Glutamatergic neuron (in vitro differentiated cells): ENCODE data around the gene MALAT1. TPM values are rescaled to one million over a fixed set of nuclear protein-coding genes. Genes with fewer than 3 reads are reported as not detected.
A peak's percentile ranks its signal among the peaks of the same experiment; 100 is the strongest.
"Not testable (repeated sequence)": the region's sequence is repeated elsewhere in the genome, so short reads cannot be mapped to it uniquely, and the experiment has no call there.

Experiments
- DNase-seq: peaks from one replicate; pipeline ENCODE4 v3.0.0; 2022
- H3K27ac Mint-ChIP-seq: one replicate; pipeline ENCODE4 v1.8.0; 2020; ENCODE audit warnings: mild to moderate bottlenecking, mixed read lengths, inconsistent platforms; ENCODE audit not compliant: unreplicated experiment
- H3K27me3 Mint-ChIP-seq: one replicate; pipeline ENCODE4 v1.8.0; 2020; ENCODE audit warnings: mild to moderate bottlenecking, moderate library complexity, mixed read lengths, inconsistent platforms; ENCODE audit not compliant: unreplicated experiment
- H3K36me3 Mint-ChIP-seq: one replicate; pipeline ENCODE4 v1.8.0; 2020; ENCODE audit warnings: mild to moderate bottlenecking, mixed read lengths, inconsistent platforms; ENCODE audit not compliant: unreplicated experiment
- H3K4me1 Mint-ChIP-seq: one replicate; pipeline ENCODE4 v1.8.0; 2020; ENCODE audit warnings: mild to moderate bottlenecking, low read depth, mixed read lengths, inconsistent platforms; ENCODE audit not compliant: unreplicated experiment
- H3K4me3 Mint-ChIP-seq: one replicate; pipeline ENCODE4 v1.8.0; 2020; ENCODE audit warnings: mild to moderate bottlenecking, mixed read lengths, inconsistent platforms; ENCODE audit not compliant: unreplicated experiment
- H3K9me3 Mint-ChIP-seq: one replicate; pipeline ENCODE4 v1.8.0; 2020; ENCODE audit warnings: mild to moderate bottlenecking, moderate library complexity, mixed read lengths, inconsistent platforms; ENCODE audit not compliant: unreplicated experiment
- CTCF ChIP-seq: fragments of 200-600 bp; sonication (generic); IDR thresholded peaks from one replicate; pipeline ENCODE4 v1.5.0; 2021; ENCODE audit not compliant: partially characterized antibody, unreplicated experiment
- long read RNA-seq: library from polyadenylated mRNA; unstranded; transcript quantifications from one replicate; pipeline ENCODE4 v2.0.0, GENCODE V29; 2020; ENCODE audit not compliant: unreplicated experiment
- total RNA-seq: library from RNA; stranded (reverse); fragmentation: NEBNext Ultra II Directional; extraction: Animal tissue kit (Norgen Biotek cat#: 25700); gene quantifications from one replicate; pipeline ENCODE4 v1.2.1, GENCODE V29; 2021; ENCODE audit not compliant: unreplicated experiment

Gene MALAT1
- 18,218 TPM for total RNA-seq
- long read RNA-seq, full-length matches to known transcripts = 9,708 of 9,711 reads
- long read RNA-seq, partial matches to known transcripts = 0 of 9,711 reads
- long read RNA-seq, other reads (novel, unspliced or antisense) = 3 of 9,711 reads

- H3K27ac Mint-ChIP-seq = no peak within 1 kb of the TSS
- H3K9me3 Mint-ChIP-seq = peaks cover 37% of the 10 kb centered on the region
- H3K27me3 Mint-ChIP-seq = peaks cover 15% of the 10 kb centered on the region
- TF ChIP-seq CTCF = no peak
- peaks cover 21% of the 10 kb centered on the region for H3K36me3 Mint-ChIP-seq
- no peak within 1 kb of the TSS for H3K4me3 Mint-ChIP-seq
- peak; percentile 93 for DNase-seq
- peaks cover 16% of the 10 kb centered on the region for H3K4me1 Mint-ChIP-seq
Measured at GRCh38 chr11:65498977-65499712, at the start of gene MALAT1. MALAT1 (plus strand) TSS chr11:65499045.

GRCh38 chr11:65451301-65451700 is 47.5 kb upstream of the MALAT1 start:
- not testable (repeated sequence) for H3K36me3 Mint-ChIP-seq, DNase-seq, H3K27ac Mint-ChIP-seq, H3K4me1 Mint-ChIP-seq, H3K4me3 Mint-ChIP-seq
- H3K27me3 Mint-ChIP-seq = peaks cover 11% of the 10 kb centered on the region
- peaks cover 13% of the 10 kb centered on the region for H3K9me3 Mint-ChIP-seq

GRCh38 chr11:65452259-65452658 is 46.6 kb upstream of the MALAT1 start:
- H3K4me3 Mint-ChIP-seq, H3K27me3 Mint-ChIP-seq, DNase-seq: not testable (repeated sequence)
- peaks cover 12% of the 10 kb centered on the region for H3K4me1 Mint-ChIP-seq
- H3K36me3 Mint-ChIP-seq = peaks cover 15% of the 10 kb centered on the region
- peak overlapping the region; percentile 48 for H3K27ac Mint-ChIP-seq
- peaks cover 13% of the 10 kb centered on the region for H3K9me3 Mint-ChIP-seq

GRCh38 chr11:65452806-65453490 is 45.9 kb upstream of the MALAT1 start:
- H3K27me3 Mint-ChIP-seq = peaks cover 10% of the 10 kb centered on the region
- peaks cover 13% of the 10 kb centered on the region for H3K9me3 Mint-ChIP-seq
- DNase-seq = no peak
- H3K4me3 Mint-ChIP-seq = peak overlapping the region; percentile 23
- H3K27ac Mint-ChIP-seq = peak overlapping the region; percentile 38
- no peak for TF ChIP-seq CTCF
- H3K4me1 Mint-ChIP-seq = peaks cover 12% of the 10 kb centered on the region
- H3K36me3 Mint-ChIP-seq = peaks cover 15% of the 10 kb centered on the region

GRCh38 chr11:65454311-65454695 is 44.5 kb upstream of the MALAT1 start:
- H3K27ac Mint-ChIP-seq = no peak overlapping the region
- H3K9me3 Mint-ChIP-seq = peaks cover 13% of the 10 kb centered on the region
- H3K27me3 Mint-ChIP-seq = peaks cover 13% of the 10 kb centered on the region
- DNase-seq = no peak
- peaks cover 13% of the 10 kb centered on the region for H3K36me3 Mint-ChIP-seq
- H3K4me1 Mint-ChIP-seq = peaks cover 12% of the 10 kb centered on the region
- no peak for TF ChIP-seq CTCF
- peak overlapping the region; percentile 85 for H3K4me3 Mint-ChIP-seq
